ENCODE measurements around the gene DNAH9.

The DNAH9 gene

DNA sequence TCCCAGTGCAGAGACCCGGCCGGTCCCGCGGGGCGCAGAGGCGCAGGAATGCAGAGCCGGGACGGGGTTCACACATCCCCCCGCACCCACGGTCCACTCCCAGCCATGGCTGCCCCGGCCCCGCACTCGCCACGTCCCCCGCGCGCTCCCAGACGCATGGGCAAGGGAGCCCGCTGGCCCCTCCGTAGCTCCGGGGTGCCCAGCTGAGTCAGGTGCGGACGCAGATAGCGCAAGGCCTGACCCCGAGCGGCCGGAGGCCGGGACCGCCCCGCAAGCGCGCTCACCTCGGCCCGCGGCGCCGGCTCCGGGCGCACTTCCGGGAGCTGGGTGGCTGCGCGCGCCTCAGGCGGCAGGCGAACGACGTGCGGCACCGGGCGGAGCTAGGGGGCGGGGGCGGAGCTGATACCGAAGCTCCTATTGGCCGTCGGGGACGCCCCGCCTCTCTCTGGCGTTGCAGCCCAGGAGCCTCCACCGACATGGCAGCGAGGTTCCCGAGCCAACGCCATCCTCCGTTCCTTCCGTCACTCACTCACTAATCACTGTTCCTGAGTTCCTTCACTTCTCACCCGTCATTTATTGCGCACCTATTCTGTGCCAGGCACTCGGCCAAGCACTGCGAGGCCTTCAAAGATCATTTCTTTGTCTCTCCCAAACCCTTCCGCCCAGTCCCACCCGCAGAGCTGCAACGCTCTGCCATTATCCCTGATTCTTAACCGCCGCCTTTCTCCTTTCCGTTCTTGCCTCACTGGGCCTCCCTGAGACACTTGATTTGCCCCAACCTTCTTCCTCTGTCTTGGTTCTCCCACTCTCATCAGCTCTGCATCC lies 399.1 kb downstream of the DNAH9 start, which contains the start of gene ZNF18:
Gene ZNF18 (minus strand): TSS at position 329 of the 825 bp plus-strand sequence. CDS start 4,646 bp downstream, outside the sequence.
- DNase-seq = peak; percentile 90 to 97 (median 94)

DNA sequence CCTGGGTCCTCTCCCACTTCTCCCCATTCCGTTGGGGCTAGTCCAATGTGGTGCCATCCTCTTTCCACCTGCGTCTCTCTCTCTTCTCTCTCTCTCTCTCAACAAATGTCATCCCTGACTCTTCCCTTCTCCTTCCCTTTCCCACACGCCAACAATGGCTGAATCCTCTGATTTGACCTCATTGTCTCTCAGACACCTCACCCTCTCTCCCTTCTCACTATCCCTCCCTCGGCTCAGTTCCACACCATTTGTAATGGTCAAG lies 399.6 kb downstream of the DNAH9 start:
- DNase-seq = no peak

DNA sequence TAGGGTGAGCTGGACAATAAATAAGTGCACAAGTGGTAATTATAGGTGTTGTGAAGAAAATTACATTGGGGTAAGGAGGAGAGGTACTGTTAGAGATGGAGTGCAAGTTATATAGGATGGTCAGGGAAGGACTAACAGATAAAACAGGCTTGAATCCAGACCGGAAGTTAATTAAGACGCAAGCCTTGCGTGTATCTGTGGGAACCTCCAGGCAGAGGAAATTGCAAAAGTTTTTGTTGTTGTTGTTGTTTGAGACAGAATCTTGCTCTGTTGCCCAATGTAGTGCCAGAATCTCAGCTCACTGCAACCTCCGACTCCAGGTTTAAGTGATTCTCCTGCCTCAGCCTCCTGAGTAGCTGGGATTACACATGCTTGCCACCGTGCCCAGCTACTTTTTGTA lies 401.4 kb downstream of the DNAH9 start:
- no peak for DNase-seq

DNA sequence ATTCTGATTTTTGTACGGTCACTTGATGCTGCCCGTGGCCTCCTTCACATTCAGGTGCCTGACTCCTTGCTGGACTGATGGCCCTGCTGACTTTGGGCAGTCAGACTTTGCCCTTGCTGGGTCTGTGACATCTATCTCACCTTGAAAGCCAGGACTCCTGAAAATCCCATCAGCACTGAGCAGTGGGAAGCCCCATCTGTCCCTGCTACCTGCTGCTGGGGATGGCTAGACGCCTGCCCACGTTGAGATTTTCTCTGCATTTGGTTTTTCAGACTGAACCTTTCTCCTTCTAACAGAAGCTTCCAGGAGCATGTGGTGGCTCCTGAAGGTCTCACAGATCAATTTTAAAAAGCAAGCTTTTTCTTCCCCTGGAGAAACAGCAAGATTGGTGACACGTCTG lies 409.2 kb downstream of the DNAH9 start:
- no peak for DNase-seq

Measured in T-helper 1 cell (primary cell).